ELF-1 (cell line): Measurements from ENCODE around the gene KIRREL3.
"Not testable (repeated sequence)": the region's sequence is repeated elsewhere in the genome, so short reads cannot be mapped to it uniquely, and the experiment has no call there.

Source experiments
- DNase-seq: peaks from one replicate; pipeline ENCODE4 v3.0.0-alpha.2; 2016; ENCODE audit warnings: low read depth, low spot score

The KIRREL3 gene

DNA sequence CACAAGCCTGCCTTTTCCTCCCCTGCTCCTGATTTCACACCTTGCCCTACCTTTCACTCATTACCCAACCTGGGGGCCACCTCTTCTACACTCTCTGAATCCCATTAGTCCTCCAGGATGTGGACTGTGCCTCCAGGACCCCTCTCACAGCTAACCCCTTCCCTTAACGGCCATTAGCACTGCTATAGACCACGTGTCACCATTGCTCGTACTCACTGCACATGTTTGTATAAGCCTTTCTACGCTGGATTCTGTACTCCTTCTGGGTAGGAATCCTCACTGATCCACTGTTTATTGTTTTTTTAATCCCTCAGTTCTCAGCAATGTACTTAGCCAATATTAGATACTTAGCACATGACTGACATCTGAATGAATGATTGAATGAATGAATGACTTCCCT, 40.9 kb downstream of the KIRREL3 start:
- DNase-seq: no peak

DNA sequence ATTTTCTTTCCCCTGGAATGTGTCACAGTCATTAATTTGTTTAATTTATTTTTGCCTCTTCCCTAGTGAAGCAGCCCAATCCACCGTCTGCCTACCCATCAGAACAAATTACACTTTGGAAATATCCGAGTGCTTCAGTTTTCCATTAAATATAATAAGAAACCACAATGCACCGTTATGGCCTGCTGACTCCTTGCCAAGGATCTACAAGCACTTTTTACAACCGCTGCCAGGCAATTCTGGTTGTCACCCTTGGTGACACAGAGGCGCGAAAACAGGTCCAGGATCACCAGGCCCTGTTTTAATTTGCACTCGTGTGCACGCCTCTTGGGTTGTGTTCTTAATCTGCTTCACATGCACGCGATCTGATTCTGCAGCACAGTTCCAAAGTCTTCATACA, 43.9 kb downstream of the KIRREL3 start:
- DNase-seq: no peak

DNA sequence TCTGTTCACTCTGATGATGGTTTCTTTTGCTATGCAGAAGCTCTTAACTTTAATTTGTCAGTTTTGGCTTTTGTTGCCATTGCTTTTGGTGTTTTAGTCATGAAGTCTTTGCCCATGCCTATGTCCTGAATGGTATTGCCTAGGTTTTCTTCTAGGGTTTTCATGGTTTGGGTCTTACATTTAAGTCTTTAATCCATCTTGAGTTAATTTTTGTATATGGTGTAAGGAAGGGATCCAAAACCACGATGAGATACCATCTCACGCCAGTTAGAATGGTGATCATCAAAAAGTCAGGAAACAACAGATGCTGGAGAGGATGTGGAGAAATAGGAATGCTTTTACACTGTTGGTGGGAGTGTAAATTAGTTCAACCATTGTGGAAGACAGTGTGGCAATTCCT, 48.0 kb downstream of the KIRREL3 start:
- DNase-seq: not testable (repeated sequence)

DNA sequence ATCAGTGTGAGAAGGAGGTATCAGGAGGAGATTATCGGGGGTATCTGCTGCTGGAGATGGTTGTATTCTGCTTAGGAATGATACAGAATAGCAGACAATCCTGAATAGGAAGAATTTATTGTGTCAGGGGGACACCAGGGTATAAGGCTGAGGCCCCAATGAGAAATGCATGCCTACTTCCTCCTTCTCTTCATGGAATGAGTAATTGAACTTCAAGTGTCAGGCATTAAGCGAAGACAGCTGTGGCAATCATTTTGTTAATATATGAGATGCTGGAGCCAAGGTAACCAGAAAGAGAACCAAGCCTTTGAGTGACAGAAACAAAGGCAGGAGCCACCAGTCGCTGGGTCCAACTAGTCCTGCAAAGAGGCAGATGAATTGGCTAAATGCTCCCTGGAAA, 49.1 kb downstream of the KIRREL3 start:
- no peak for DNase-seq

DNA sequence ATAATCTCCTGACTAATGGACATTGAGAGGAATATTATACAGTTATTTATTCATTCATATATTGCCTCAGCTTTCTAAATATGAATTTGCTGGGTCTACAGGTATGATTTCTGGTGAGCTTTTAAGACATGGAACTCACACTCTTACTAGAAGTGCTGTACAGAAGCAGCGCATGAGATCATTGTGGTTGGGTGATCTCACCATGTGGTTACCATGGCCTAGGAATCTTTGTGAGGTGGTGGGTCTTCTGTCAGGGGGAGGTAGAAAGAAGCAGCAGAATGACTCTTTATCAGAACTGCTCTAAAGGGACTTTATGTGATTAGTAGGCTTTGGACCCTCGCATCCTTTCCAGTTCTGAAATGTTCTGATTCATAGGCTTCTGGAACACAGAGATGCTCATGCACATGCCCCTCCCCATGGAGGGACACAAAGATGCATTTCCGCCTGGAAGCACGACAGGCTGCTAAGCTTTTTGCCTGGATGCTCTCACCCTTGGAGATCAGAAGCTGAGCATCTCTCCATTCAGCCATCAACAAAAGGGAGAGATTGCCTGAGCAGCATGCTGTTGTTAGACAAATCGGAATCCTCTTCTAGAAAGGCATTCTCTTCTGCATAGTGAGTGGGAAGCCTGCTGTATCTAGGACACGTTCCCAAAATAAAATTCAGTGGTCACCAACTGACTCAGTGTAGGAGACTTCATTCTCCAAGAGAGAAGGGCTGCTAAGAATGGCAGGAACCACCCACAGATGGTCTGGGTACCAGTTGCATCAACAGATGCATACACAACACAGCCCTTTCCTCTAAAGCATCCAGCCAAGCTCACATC, 51.3 kb downstream of the KIRREL3 start:
- DNase-seq: no peak

DNA sequence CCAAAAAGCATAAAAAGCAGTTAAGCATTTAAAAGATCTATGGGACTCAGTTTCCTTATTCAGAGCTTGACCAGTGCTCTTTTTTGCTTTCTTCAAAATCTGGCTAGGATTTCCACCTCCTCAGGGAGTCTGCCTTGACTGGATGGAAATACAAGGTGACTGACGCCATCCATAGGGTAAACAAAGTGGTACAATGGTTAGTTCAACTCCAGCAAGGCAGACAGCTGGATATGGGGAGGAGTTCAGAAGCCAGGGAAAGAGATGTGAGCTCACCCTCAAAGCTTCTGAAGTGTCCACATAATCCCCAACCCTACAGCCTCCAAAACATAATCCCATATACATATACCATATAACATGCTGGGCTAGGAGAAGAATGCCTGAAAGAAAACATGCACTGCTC, 52.0 kb downstream of the KIRREL3 start:
- no peak for DNase-seq

DNA sequence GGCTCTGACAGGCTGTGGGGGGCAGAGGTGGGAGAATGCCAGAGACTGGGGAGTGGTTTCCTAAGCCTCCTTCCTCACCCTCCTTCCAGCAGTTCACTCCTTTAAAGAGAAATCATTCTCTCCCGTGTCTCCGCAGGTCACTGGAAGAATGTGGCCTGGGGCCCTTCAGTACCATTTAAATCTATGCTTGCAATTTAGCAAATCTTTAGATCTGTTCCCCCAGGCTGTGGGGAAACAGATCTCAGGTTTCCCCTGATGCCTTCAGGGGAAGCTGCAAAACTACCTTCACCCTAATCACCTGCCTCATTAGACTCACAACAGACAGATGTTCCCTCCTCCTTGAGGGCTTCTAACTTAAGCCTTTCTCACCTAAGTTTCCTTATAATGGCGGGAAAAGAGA, 55.3 kb downstream of the KIRREL3 start:
- DNase-seq: peak; percentile 87

DNA sequence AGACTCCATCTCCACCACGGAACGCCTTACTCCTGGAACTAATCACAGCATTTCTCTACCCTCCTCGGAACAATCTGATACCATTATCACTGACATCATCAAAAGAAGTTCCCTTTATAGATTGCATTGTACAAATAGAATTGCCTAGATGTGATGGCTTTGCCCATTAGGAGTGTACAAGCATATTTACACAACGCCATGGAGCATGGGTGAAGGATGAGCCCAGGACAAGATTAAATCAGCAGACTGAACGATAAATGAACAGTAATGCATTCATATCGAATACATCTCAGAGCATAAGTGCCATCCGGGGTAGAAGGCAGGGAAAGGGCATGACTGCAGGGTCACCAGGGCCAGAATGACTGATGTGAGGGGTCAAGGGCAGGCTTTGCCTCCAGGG, 57.3 kb downstream of the KIRREL3 start:
- DNase-seq: no peak

DNA sequence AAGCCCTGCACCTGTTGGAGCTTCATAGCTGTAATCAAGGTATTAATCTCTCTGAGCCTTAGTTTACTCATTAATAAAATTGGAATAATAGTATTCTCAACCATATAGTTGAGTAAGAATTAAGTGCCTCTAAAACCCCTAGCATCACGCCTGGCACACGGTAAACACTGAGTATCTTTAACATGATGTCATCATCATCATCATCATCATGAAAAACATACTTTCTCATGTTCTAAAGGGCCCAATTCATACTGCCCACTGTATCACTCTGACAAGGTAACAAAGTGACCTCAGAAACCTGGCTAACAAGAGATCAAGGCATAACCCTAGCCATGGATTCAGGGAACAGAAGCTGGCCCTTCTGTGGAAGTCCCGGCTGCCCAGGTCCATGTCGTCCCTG, 58.4 kb downstream of the KIRREL3 start:
- no peak for DNase-seq

DNA sequence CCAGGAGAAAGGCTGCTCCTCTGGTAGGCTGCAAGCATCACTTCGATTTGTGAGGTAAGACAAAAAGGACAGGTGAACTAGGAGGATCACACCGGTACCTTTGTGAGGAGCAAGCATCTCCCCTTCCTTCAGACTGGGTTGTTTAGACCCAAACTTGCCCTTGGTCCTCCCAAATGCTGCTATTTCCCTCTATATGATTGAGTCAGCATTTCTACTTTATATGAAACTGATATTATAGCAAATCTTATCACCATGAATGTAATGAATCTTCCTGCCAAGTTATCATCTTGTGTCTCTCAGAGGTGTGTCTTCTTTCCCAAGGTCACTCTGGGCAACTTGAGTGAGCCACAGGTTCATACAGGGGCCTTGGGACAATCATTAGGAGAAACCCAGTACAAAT, 61.0 kb downstream of the KIRREL3 start:
- DNase-seq: no peak

DNA sequence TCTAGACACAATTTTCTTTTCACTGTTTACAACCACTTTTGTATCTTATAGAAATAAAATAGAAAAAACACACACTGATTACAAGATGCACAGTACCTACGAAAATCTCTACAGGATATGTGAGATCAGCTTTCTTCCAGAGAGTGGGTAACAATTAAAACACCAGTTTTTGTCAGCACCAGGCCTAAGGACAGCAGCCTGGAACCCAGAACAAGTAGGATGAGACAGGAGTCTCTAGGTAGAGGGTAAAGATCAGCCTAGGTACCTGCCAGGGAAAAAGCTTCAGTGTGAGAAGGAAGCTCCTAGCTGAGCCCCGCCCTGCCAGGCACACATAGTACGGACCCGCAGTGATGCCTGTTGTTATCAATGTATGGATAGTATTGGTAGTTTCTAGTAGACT, 61.9 kb downstream of the KIRREL3 start:
- DNase-seq: peak; percentile 5

DNA sequence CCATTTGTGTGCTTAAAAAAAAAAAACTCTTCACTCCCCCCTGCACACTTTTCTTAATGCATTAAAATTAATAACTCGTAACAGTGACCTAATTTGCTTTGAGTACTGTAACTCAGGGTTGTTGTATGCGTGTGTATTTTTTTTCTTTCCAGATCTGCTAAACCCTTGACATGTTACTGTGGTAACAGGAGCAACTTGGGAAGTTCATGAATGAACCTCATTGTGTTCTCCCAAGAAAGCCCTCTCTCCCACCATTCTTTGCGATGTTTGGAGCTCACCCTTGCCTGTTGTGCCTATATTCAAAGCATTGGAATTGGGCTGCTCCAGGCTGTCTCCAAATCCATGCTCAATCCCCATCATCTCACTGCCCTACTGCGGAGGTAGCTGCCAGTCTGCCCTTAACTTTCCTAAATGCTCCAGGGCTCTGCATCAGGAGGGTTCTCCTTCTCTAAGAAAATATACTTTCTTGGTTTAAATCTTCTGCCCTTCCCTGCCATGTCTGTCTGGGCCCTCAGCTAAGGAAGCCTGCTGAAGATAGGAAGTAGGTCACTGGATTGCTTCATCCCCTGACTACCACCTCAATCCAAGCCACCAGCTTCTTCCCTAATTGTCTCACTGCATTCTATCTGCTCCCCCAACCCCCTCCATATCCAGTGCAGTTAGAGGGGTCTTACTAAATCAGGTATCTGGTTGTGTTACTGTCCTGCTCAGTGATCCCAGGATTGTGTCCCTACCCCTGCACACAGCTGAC, 70.3 kb downstream of the KIRREL3 start:
- DNase-seq: no peak

DNA sequence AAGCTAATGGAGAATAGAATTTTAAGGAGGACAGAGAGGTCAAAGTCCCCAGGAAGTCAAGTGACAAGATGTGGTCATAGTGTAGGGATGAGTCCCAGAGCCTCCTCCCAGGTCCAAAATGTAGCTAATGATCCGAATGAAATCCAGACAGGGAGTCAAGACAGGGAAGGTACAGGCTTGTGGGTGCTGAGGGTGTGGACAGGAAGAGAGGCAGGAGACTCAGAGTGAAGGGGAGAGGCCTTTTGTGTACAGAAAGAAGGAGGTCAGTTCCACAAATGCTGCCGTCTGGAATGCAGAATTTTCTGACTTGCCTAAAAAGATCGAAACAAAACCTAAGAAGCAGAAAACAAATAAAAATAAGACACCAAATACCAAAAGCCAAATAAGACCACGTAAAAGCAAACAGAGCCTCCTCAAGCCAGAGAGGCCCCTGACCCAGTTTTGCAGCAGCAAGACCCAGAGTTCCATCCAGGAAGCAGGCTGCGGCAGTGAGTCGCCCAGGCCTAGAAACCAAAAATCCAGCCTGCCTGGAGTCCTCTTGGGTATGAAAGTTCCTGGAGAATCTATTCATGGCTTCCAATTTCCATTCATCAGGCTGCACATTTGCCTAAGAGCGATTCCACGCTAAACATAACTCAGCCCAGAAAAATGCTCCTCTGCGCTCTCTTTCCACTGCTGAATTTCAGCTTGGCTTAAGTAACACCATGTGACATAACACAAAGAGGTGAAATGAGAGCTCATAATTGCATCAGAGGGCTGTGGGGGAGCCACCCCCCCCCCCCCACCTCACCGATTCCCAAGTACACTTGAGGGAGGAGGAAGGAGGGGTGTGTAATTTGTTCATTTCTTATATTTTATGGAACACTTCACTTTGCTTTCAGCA, 71.2 kb downstream of the KIRREL3 start:
- no peak for DNase-seq

DNA sequence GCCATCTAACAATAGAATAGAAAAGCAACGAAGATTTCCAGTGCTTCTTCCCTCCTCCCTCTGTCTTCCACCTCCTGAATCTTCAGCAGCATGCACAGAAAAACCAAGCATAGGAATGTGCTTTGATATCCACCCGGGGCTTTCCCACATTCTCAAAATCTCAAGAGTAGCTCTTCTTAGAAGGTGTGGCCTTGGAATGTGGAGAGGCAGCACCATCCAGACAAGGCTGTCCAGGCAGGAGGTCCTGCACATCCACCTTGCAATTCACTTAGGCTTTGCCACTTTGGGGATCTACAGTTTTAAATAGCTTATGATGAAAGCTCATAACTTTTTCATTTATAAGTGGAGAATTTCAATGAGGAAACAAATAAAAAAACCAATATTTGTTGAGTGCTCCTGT, 72.9 kb downstream of the KIRREL3 start:
- peak; percentile 23 for DNase-seq

DNA sequence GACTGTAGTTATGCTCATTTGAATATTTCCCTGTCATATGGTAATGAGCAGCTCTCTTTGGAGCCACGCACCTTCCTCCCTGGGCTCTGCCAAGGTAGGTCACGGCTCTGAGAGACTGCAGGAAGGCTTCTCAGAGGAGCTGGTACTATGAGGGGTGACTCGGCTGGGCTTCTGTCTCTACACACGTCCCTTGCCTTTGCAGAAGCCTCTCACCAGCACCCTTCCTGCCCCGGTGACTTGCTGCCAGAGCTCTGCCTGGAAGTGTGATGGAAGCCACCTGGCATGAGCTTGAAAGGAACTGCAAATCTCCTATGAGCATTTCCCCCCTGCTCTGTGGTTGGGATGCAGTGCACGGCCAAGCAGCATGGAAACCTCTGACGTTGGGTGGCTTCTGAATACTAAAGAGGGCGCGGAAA, 74.2 kb downstream of the KIRREL3 start:
- DNase-seq: no peak

DNA sequence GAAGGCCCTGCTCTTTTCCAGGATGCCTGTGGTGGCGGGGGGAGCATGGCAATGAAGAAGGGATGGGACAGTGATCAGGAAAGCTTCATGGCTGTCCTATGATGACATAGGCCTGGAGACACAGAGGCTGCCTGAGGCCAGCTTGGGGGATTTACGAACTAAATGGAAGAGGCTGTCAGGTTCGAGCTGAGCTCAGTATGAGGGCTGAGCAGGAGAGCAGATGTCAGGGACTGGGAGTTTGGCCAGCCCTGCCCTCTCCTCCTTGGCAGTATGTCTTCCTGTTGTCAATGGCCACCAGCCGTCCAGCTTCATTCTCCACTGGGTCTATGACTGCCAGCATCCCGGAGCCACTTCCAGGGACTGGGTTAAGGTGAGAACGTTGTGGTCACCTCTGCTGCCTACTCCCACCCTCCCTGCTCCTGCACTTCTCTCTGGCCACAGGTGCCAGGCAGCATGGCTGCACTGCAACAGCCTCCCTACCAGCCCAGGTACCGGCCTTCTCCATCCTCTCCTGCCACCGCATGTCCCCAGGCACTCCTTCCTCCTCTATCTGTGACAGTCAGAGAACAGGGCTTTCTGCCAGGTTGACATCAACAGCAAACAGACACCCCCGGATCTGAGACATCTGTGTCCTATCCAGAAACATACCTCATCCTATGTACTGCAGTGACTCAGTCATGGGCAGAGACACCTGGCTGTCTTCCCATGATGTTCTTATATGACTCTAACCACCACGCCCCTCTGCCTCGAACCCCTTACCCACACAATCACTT, 75.1 kb downstream of the KIRREL3 start:
- DNase-seq: no peak

DNA sequence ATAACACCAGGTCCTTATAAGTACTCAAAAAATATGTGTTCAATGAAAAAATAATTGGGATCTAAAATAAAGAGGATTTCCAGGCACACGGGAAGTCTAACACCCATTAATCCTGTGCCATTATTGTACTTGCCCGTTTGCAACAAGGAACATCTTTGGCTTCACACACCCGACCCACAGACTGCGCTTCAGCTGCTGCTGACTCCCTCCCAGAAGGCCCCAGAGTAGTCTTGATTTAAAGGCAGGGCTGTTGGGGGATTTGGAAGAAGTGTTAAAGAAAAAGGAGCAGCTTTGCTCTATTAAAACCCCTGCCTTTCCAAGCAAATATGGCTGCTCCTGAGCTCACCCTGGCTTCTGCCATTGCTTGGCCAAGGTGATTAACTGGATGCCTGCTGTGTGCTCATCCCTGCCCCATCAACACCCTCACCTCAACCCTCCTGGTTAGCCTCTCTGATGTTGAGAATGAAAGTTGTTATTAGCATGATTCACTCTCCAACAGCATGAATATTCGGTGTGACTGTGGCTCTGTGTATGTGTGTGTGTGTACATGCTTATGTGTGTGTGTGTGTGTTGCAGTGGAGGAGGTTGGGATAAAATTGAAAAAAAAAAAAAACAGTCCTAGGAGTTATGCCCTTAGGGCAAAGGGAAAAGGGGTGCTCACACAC, 76.1 kb downstream of the KIRREL3 start:
- DNase-seq: no peak

DNA sequence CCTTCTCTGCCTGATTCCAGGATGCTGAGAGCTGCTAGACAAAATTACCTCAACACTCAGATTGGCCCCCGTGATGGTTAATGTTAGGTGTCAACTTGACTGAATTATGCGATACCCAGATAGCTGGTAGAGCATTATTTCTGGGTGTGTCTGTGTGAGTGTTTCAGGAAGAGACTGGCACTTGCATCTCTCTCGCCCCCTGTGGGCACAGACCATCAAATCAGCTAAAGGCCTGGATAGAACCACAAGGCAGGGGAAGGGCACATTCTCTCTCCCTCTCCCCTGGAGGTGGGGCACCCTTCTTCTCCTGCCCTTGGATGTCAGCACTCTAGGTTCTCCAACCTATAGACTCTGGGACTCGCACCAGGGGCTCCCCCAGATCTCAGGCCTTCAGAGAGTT, 79.7 kb downstream of the KIRREL3 start:
- no peak for DNase-seq

DNA sequence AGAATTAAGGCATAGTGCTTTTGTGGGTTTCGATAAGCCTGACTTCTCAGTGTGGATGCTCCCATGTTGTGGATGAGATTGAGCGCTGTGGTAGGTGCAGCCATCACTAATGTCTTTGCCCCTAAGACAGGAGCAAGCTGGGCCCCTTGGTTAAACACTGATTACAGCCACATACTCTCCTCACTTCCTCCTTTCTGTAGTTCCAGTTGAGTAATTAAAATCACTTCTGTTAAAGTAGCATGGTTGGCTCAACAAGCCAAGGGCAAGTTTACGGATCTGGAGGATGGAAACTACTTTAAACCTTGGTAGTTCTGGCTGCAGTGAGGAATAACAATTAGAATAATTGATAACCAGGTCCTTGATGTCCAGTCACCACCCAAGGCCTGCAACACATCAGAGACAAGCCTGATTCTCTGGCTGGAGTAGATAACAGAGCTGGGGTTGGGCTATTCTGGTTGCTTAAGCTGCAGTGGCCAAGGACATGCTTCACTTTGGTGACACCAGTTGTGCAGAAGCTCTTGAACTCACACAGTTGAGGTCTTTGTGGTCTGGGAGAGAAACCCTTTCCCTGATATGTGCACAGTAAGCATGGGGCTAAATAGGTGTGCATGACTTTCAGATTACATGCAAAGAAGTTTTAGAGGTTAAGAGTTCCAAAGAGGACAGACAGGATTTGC, 81.3 kb downstream of the KIRREL3 start:
- no peak for DNase-seq

DNA sequence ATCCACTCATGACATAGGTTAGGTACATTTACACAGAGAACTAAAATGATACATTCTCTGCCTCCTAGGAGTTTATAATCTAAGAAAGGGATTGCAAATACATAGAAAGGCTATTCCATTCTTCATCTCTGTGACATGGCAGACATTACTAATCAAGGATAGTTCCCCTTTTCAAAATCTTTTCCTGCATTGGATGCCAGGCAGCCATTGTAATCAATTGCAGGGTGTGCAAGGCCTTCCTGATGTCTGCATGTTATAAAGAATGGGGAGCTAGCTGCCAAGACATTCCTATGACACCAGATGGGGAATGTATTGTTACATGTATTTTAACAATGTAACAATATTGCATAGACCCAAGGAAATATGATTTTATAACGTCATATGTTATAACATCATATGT, 82.0 kb downstream of the KIRREL3 start:
- no peak for DNase-seq
